GM23338 (cell line): ENCODE data around the gene TMEM132A. TPM values are rescaled to one million over a fixed set of nuclear protein-coding genes. Genes with fewer than 3 reads are reported as not detected.

ENCODE experiments used
- ATAC-seq: fragments of 200-7000 bp; cut with Tn5 transposase; 3 replicates; pipeline ENCODE4 v1.9.1; 2020
- DNase-seq: peaks from one replicate; pipeline ENCODE4 v3.0.0-alpha.2; 2015; ENCODE audit warnings: low spot score
- H2AFZ ChIP-seq: fragments of 200-600 bp; sonication (generic); 2 replicates; pipeline ENCODE4 v1.8.0; 2016; ENCODE audit warnings: antibody characterized with exemption, mild to moderate bottlenecking, moderate library complexity
- H3F3A ChIP-seq: fragments of 200-600 bp; sonication (generic); replicated peaks from 2 replicates; pipeline ENCODE4 v1.8.0; 2017; ENCODE audit warnings: antibody characterized with exemption, mixed run types, low read depth
- H3K27ac ChIP-seq: fragments of 200-600 bp; sonication (generic); 2 replicates; pipeline ENCODE4 v1.6.1; 2016; ENCODE audit warnings: low read depth
- H3K27me3 ChIP-seq: fragments of 200-600 bp; sonication (generic); 2 replicates; pipeline ENCODE4 v1.8.0; 2016; ENCODE audit warnings: mild to moderate bottlenecking, mixed run types, moderate library complexity; ENCODE audit not compliant: insufficient read depth
- H3K36me3 ChIP-seq: fragments of 200-600 bp; sonication (generic); 2 replicates; pipeline ENCODE4 v1.8.0; 2016; ENCODE audit warnings: mild to moderate bottlenecking; ENCODE audit not compliant: insufficient read depth
- H3K4me1 ChIP-seq: fragments of 200-600 bp; sonication (generic); 2 replicates; pipeline ENCODE4 v1.8.0; 2016; ENCODE audit warnings: mild to moderate bottlenecking, moderate library complexity; ENCODE audit not compliant: insufficient read depth
- H3K4me2 ChIP-seq: fragments of 200-600 bp; sonication (generic); 2 replicates; pipeline ENCODE4 v1.7.1; 2017; ENCODE audit warnings: mixed run types
- H3K4me3 ChIP-seq: fragments of 200-600 bp; sonication (generic); 2 replicates; pipeline ENCODE4 v1.6.1; 2016; ENCODE audit warnings: mixed run types
- H3K79me2 ChIP-seq: fragments of 200-600 bp; sonication (generic); replicated peaks from 2 replicates; pipeline ENCODE4 v1.8.0; 2017; ENCODE audit warnings: mild to moderate bottlenecking; ENCODE audit not compliant: insufficient read depth
- H3K9me2 ChIP-seq: fragments of 200-600 bp; sonication (generic); 2 replicates; pipeline ENCODE4 v1.8.0; 2017; ENCODE audit not compliant: insufficient read depth
- H4K20me1 ChIP-seq: fragments of 200-600 bp; sonication (generic); replicated peaks from 2 replicates; pipeline ENCODE4 v1.8.0; 2017; ENCODE audit warnings: mild to moderate bottlenecking; ENCODE audit not compliant: insufficient read depth
- H3K27ac Mint-ChIP-seq: 2 replicates; pipeline ENCODE4 v1.8.0; 2020; ENCODE audit warnings: inconsistent platforms, mild to moderate bottlenecking, moderate library complexity, mixed read lengths
- H3K27me3 Mint-ChIP-seq: 3 replicates; pipeline ENCODE4 v1.8.0; 2022; ENCODE audit warnings: low read depth, mild to moderate bottlenecking, moderate library complexity, mixed read lengths, inconsistent platforms; ENCODE audit not compliant: insufficient read depth, poor library complexity
- H3K36me3 Mint-ChIP-seq: 3 replicates; pipeline ENCODE4 v1.8.0; 2021; ENCODE audit warnings: low read depth, mild to moderate bottlenecking, inconsistent platforms, moderate library complexity, mixed read lengths
- H3K4me1 Mint-ChIP-seq: 3 replicates; pipeline ENCODE4 v1.8.0; 2020; ENCODE audit warnings: mild to moderate bottlenecking, inconsistent platforms, mixed read lengths
- H3K4me3 Mint-ChIP-seq: 3 replicates; pipeline ENCODE4 v1.8.0; 2021; ENCODE audit warnings: moderate library complexity, mild to moderate bottlenecking, inconsistent platforms, mixed read lengths
- H3K9me3 Mint-ChIP-seq: 3 replicates; pipeline ENCODE4 v1.8.0; 2020; ENCODE audit warnings: moderate library complexity, mild to moderate bottlenecking, inconsistent platforms, mixed read lengths
- CREB1 ChIP-seq: fragments of 250-450 bp; sonication (Bioruptor Pico); IDR thresholded peaks from 2 replicates; pipeline ENCODE4 v1.5.0; 2020; ENCODE audit warnings: low read depth, mild to moderate bottlenecking, moderate library complexity
- CTCF ChIP-seq, 2 experiments: fragments of 200-600 bp in 1 of 2; sonication (generic) in 1 of 2; conservative IDR thresholded peaks; 2 replicates each; pipeline versions ENCODE4 v1.5.1 to v1.6.1; 2016 to 2017; ENCODE audit warnings: antibody characterized with exemption in 2 of 2, low read depth in 2 of 2, mild to moderate bottlenecking in 2 of 2, moderate library complexity in 1 of 2
- EZH2 ChIP-seq: fragments of 200-600 bp; sonication (generic); IDR thresholded peaks from one replicate; pipeline ENCODE4 v1.8.0; 2017; ENCODE audit warnings: antibody characterized with exemption, mild to moderate bottlenecking, low read depth; ENCODE audit not compliant: unreplicated experiment
- EZH2phosphoT487 ChIP-seq: fragments of 200-600 bp; sonication (generic); IDR thresholded peaks from one replicate; pipeline ENCODE4 v1.8.1; 2018; ENCODE audit warnings: antibody characterized with exemption; ENCODE audit not compliant: unreplicated experiment
- JUNB ChIP-seq: IDR thresholded peaks from one replicate; pipeline ENCODE4 v1.6.1; 2016; ENCODE audit warnings: antibody characterized with exemption; ENCODE audit not compliant: unreplicated experiment
- POLR2AphosphoS5 ChIP-seq: IDR thresholded peaks from 2 replicates; pipeline ENCODE4 v1.6.1; 2016; ENCODE audit warnings: antibody characterized with exemption, low read depth
- STAT1 ChIP-seq: IDR thresholded peaks from one replicate; pipeline ENCODE4 v1.6.1; 2016; ENCODE audit warnings: antibody characterized with exemption; ENCODE audit not compliant: unreplicated experiment
- ZNF114 ChIP-seq: fragments of 250-450 bp; sonication (Bioruptor Pico); IDR thresholded peaks from 2 replicates; pipeline ENCODE4 v1.5.0; 2020; ENCODE audit warnings: mild to moderate bottlenecking, moderate library complexity
- ZNF331 ChIP-seq: fragments of 250-450 bp; sonication (Bioruptor Pico); IDR thresholded peaks from 2 replicates; pipeline ENCODE4 v1.5.0; 2020; ENCODE audit warnings: low read depth, mild to moderate bottlenecking, moderate library complexity
- polyA plus RNA-seq: library from polyadenylated mRNA; unstranded; fragments of >200 nt; fragmentation: Nextera tagmentation; extraction: Ambion mirVana; gene quantifications from 2 replicates; pipeline ENCODE4 v1.2.1, GENCODE V29; 2016
- total RNA-seq: library from RNA; depleted of rRNA; stranded (reverse); fragments of >200 nt; shearing (Covaris generic); gene quantifications from 2 replicates; pipeline ENCODE4 v1.2.3, GENCODE V29; 2014
- TF ChIP-seq, protein P1 (sequence below): IDR thresholded peaks from 2 replicates; pipeline ENCODE4 v1.6.1; 2016; ENCODE audit warnings: antibody characterized with exemption
- TF ChIP-seq, protein P2 (sequence below): IDR thresholded peaks from one replicate; pipeline ENCODE4 v1.6.1; 2018; ENCODE audit warnings: antibody characterized with exemption; ENCODE audit not compliant: unreplicated experiment
- TF ChIP-seq, protein P3 (sequence below): fragments of 250-450 bp; sonication (Bioruptor Pico); IDR thresholded peaks from 2 replicates; pipeline ENCODE4 v1.5.0; 2020; ENCODE audit warnings: mild to moderate bottlenecking, moderate library complexity

The TMEM132A gene
- total and polyA plus RNA-seq, 2 experiments from 2014 or later: 36.2 to 96.6 TPM

DNA sequence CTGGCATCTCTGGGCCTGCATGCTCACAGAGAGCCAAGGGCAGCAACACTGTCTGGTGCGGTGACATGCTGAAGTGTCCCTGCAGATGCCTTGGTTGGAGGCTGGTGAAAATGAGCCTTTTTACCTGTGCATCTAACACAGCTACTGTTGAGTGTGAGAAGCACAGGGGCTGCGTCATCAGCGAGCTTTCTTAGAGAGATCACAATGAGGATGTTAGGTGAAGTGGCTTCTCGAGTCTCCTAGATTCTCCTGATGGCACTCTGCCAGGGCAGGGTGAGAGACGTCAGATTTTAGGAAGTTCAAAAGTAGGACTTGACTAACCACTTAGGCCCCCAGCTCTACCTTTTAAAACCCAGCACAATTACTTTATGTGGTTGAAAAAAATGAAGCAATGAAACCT, 31.3 kb downstream of the TMEM132A start (continued):
- TF ChIP-seq, protein P1, sequence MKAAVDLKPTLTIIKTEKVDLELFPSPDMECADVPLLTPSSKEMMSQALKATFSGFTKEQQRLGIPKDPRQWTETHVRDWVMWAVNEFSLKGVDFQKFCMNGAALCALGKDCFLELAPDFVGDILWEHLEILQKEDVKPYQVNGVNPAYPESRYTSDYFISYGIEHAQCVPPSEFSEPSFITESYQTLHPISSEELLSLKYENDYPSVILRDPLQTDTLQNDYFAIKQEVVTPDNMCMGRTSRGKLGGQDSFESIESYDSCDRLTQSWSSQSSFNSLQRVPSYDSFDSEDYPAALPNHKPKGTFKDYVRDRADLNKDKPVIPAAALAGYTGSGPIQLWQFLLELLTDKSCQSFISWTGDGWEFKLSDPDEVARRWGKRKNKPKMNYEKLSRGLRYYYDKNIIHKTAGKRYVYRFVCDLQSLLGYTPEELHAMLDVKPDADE: no peak

DNA sequence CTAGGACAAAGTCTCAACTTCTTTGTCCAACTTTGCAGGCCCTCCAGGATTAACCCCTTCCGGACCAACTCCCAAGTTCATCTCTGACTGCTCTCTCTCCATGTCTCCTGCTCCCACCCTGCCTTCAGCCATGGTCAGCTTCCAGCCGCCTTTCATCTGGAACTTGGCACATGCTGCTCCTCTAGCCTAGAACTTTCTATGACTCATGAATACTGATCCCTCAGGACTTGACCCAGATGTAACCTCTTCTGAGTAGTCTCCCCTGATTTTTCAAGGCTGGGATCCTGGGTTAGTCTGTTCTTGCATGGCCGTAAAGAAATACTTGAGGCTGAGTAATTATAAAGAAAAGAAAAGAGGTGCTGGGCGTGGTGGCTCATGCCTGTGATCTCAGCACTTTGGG, 32.9 kb downstream of the TMEM132A start:
- H3K4me3 ChIP-seq: no peak overlapping the region
- H2AFZ ChIP-seq: no peak overlapping the region
- Mint-ChIP-seq H3K9me3 (no peaks in the 10 kb centered on the region), H3K4me1 (peaks cover 8% of the 10 kb centered on the region), H3K36me3 (no peaks in the 10 kb centered on the region), H3K27me3 (peaks cover 11% of the 10 kb centered on the region), H3K4me3 (no peak overlapping the region), H3K27ac (no peak overlapping the region)
- H4K20me1 ChIP-seq: no peaks in the 10 kb centered on the region
- H3K36me3 ChIP-seq: no peaks in the 10 kb centered on the region
- no peak overlapping the region for H3K27ac ChIP-seq
- no peak overlapping the region for H3K4me2 ChIP-seq
- no peak for DNase-seq
- H3F3A ChIP-seq: no peaks in the 10 kb centered on the region
- peaks cover 10% of the 10 kb centered on the region; the same call in 1 of the 2 replicates for H3K27me3 ChIP-seq
- H3K9me2 ChIP-seq: no peaks in the 10 kb centered on the region
- TF ChIP-seq, protein P1: no peak
- TF ChIP-seq, protein P2, sequence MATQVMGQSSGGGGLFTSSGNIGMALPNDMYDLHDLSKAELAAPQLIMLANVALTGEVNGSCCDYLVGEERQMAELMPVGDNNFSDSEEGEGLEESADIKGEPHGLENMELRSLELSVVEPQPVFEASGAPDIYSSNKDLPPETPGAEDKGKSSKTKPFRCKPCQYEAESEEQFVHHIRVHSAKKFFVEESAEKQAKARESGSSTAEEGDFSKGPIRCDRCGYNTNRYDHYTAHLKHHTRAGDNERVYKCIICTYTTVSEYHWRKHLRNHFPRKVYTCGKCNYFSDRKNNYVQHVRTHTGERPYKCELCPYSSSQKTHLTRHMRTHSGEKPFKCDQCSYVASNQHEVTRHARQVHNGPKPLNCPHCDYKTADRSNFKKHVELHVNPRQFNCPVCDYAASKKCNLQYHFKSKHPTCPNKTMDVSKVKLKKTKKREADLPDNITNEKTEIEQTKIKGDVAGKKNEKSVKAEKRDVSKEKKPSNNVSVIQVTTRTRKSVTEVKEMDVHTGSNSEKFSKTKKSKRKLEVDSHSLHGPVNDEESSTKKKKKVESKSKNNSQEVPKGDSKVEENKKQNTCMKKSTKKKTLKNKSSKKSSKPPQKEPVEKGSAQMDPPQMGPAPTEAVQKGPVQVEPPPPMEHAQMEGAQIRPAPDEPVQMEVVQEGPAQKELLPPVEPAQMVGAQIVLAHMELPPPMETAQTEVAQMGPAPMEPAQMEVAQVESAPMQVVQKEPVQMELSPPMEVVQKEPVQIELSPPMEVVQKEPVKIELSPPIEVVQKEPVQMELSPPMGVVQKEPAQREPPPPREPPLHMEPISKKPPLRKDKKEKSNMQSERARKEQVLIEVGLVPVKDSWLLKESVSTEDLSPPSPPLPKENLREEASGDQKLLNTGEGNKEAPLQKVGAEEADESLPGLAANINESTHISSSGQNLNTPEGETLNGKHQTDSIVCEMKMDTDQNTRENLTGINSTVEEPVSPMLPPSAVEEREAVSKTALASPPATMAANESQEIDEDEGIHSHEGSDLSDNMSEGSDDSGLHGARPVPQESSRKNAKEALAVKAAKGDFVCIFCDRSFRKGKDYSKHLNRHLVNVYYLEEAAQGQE: no peak
- TF ChIP-seq CREB1 (CRISPR knock-in tag) (no peak), ZNF114 (CRISPR knock-in tag) (no peak), STAT1 (no peak), JUNB (no peak), EZH2phosphoT487 (no peak), POLR2AphosphoS5 (no peak), ZNF331 (no peak), CTCF (conservative IDR thresholded peaks at IDR 0.05; ENCODE audit: low read depth in 2 of 2) (no peak), EZH2 (no peak)
- TF ChIP-seq, protein P3, sequence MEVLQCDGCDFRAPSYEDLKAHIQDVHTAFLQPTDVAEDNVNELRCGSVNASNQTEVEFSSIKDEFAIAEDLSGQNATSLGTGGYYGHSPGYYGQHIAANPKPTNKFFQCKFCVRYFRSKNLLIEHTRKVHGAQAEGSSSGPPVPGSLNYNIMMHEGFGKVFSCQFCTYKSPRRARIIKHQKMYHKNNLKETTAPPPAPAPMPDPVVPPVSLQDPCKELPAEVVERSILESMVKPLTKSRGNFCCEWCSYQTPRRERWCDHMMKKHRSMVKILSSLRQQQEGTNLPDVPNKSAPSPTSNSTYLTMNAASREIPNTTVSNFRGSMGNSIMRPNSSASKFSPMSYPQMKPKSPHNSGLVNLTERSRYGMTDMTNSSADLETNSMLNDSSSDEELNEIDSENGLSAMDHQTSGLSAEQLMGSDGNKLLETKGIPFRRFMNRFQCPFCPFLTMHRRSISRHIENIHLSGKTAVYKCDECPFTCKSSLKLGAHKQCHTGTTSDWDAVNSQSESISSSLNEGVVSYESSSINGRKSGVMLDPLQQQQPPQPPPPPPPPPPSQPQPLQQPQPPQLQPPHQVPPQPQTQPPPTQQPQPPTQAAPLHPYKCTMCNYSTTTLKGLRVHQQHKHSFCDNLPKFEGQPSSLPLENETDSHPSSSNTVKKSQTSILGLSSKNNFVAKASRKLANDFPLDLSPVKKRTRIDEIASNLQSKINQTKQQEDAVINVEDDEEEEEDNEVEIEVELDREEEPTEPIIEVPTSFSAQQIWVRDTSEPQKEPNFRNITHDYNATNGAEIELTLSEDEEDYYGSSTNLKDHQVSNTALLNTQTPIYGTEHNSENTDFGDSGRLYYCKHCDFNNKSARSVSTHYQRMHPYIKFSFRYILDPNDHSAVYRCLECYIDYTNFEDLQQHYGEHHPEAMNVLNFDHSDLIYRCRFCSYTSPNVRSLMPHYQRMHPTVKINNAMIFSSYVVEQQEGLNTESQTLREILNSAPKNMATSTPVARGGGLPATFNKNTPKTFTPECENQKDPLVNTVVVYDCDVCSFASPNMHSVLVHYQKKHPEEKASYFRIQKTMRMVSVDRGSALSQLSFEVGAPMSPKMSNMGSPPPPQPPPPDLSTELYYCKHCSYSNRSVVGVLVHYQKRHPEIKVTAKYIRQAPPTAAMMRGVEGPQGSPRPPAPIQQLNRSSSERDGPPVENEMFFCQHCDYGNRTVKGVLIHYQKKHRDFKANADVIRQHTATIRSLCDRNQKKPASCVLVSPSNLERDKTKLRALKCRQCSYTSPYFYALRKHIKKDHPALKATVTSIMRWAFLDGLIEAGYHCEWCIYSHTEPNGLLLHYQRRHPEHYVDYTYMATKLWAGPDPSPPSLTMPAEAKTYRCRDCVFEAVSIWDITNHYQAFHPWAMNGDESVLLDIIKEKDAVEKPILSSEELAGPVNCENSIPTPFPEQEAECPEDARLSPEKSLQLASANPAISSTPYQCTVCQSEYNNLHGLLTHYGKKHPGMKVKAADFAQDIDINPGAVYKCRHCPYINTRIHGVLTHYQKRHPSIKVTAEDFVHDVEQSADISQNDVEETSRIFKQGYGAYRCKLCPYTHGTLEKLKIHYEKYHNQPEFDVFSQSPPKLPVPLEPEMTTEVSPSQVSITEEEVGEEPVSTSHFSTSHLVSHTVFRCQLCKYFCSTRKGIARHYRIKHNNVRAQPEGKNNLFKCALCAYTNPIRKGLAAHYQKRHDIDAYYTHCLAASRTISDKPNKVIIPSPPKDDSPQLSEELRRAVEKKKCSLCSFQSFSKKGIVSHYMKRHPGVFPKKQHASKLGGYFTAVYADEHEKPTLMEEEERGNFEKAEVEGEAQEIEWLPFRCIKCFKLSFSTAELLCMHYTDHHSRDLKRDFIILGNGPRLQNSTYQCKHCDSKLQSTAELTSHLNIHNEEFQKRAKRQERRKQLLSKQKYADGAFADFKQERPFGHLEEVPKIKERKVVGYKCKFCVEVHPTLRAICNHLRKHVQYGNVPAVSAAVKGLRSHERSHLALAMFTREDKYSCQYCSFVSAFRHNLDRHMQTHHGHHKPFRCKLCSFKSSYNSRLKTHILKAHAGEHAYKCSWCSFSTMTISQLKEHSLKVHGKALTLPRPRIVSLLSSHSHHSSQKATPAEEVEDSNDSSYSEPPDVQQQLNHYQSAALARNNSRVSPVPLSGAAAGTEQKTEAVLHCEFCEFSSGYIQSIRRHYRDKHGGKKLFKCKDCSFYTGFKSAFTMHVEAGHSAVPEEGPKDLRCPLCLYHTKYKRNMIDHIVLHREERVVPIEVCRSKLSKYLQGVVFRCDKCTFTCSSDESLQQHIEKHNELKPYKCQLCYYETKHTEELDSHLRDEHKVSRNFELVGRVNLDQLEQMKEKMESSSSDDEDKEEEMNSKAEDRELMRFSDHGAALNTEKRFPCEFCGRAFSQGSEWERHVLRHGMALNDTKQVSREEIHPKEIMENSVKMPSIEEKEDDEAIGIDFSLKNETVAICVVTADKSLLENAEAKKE (CRISPR knock-in tag): no peak
- peaks cover 7% of the 10 kb centered on the region for H3K4me1 ChIP-seq
- ATAC-seq: no peak
- H3K79me2 ChIP-seq: no peaks in the 10 kb centered on the region
